HepG2 (cell line): ENCODE measurements around the gene EID1. TPM values are rescaled to one million over a fixed set of nuclear protein-coding genes. Genes with fewer than 3 reads are reported as not detected.

Experiments
- RBM22 ChIP-seq: fragments of 200-400 bp; formaldehyde crosslinking; optimal IDR thresholded peaks from 2 replicates; pipeline ENCODE3; 2017; ENCODE audit warnings: mild to moderate bottlenecking, low read length, moderate library complexity
- polyA plus RNA-seq, 8 experiments: library from polyadenylated mRNA; depleted of rRNA in 3 of 8; stranded (reverse) in 7 of 8; unstranded in 1 of 8; fragments of >200 nt; fragmentation: Illumina TruSeq in 4 of 8; extraction: Trizol in 4 of 8; gene quantifications; 2 replicates each; pipeline versions ENCODE4 v1.2.1 to v1.2.3, GENCODE V29; 2011 to 2016; ENCODE audit warnings: low read depth in 4 of 8, missing spikeins in 1 of 8, mixed read lengths in 1 of 8; ENCODE audit not compliant: insufficient read depth in 1 of 8
- total RNA-seq, 5 experiments: library from RNA; depleted of rRNA; stranded (reverse); fragments of >200 nt; fragmentation: Illumina TruSeq; extraction: Trizol; gene quantifications; 2 replicates each; pipeline ENCODE4 v1.2.3, GENCODE V29; 2016; ENCODE audit warnings: low read depth in 1 of 5
- TF ChIP-seq, protein P1 (sequence below): sonication (generic); formaldehyde crosslinking; IDR thresholded peaks from one replicate; pipeline ENCODE4 v1.5.1; 2020; ENCODE audit warnings: mild to moderate bottlenecking, missing genetic modification reagents; ENCODE audit errors: not compliant biosample characterization
- TF ChIP-seq, protein P2 (sequence below): sonication (generic); formaldehyde crosslinking; IDR thresholded peaks from 2 replicates; pipeline ENCODE4 v1.4.0; 2020; ENCODE audit warnings: missing genetic modification reagents, borderline replicate concordance

The EID1 gene
- total and polyA plus RNA-seq, 2 of the 13 experiments (the other 11 are each of a cell fraction or from before 2014, with no cell fraction given), result 2.2 to 5.4 TPM

DNA sequence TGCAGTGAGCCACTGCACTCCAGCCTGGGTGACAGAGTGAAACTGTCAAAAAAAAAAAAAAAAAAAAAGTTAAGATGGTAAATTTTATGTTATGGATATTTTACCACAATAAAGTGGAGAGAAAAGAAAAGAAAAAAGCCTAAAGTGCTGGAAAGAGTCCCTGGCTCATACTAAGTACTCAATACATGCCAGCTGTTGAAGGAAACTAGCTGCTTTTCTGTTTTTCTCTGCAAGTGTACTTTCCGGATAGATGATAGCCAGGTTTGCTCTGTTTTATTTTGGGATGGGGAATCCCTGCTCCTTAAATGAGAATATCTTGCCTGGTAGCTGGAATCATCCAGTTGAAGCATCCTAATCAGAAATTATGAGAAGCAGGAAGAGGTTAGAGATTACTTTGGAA, 10.9 kb downstream of the EID1 start (continued):
- TF ChIP-seq, protein P1, sequence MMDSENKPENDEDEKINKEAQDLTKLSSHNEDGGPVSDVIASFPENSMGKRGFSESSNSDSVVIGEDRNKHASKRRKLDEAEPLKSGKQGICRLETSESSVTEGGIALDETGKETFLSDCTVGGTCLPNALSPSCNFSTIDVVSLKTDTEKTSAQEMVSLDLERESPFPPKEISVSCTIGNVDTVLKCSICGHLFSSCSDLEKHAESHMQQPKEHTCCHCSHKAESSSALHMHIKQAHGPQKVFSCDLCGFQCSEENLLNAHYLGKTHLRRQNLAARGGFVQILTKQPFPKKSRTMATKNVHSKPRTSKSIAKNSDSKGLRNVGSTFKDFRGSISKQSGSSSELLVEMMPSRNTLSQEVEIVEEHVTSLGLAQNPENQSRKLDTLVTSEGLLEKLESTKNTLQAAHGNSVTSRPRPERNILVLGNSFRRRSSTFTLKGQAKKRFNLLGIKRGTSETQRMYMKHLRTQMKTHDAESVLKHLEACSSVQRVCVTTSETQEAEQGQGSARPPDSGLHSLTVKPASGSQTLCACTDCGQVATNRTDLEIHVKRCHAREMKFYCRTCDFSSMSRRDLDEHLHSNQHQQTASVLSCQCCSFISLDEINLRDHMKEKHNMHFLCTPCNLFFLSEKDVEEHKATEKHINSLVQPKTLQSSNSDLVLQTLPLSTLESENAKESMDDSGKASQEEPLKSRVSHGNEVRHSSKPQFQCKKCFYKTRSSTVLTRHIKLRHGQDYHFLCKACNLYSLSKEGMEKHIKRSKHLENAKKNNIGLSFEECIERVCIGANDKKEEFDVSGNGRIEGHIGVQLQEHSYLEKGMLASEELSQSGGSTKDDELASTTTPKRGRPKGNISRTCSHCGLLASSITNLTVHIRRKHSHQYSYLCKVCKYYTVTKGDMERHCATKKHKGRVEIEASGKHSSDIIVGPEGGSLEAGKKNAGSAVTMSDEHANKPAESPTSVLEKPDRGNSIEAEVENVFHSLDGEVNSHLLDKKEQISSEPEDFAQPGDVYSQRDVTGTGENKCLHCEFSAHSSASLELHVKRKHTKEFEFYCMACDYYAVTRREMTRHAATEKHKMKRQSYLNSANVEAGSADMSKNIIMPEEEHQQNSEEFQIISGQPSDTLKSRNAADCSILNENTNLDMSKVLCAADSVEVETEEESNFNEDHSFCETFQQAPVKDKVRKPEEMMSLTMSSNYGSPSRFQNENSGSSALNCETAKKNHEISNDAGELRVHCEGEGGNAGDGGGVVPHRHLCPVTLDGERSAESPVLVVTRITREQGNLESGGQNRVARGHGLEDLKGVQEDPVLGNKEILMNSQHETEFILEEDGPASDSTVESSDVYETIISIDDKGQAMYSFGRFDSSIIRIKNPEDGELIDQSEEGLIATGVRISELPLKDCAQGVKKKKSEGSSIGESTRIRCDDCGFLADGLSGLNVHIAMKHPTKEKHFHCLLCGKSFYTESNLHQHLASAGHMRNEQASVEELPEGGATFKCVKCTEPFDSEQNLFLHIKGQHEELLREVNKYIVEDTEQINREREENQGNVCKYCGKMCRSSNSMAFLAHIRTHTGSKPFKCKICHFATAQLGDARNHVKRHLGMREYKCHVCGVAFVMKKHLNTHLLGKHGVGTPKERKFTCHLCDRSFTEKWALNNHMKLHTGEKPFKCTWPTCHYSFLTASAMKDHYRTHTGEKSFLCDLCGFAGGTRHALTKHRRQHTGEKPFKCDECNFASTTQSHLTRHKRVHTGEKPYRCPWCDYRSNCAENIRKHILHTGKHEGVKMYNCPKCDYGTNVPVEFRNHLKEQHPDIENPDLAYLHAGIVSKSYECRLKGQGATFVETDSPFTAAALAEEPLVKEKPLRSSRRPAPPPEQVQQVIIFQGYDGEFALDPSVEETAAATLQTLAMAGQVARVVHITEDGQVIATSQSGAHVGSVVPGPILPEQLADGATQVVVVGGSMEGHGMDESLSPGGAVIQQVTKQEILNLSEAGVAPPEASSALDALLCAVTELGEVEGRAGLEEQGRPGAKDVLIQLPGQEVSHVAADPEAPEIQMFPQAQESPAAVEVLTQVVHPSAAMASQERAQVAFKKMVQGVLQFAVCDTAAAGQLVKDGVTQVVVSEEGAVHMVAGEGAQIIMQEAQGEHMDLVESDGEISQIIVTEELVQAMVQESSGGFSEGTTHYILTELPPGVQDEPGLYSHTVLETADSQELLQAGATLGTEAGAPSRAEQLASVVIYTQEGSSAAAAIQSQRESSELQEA, result no peak
- TF ChIP-seq RBM22, result no peak
- TF ChIP-seq, protein P2, sequence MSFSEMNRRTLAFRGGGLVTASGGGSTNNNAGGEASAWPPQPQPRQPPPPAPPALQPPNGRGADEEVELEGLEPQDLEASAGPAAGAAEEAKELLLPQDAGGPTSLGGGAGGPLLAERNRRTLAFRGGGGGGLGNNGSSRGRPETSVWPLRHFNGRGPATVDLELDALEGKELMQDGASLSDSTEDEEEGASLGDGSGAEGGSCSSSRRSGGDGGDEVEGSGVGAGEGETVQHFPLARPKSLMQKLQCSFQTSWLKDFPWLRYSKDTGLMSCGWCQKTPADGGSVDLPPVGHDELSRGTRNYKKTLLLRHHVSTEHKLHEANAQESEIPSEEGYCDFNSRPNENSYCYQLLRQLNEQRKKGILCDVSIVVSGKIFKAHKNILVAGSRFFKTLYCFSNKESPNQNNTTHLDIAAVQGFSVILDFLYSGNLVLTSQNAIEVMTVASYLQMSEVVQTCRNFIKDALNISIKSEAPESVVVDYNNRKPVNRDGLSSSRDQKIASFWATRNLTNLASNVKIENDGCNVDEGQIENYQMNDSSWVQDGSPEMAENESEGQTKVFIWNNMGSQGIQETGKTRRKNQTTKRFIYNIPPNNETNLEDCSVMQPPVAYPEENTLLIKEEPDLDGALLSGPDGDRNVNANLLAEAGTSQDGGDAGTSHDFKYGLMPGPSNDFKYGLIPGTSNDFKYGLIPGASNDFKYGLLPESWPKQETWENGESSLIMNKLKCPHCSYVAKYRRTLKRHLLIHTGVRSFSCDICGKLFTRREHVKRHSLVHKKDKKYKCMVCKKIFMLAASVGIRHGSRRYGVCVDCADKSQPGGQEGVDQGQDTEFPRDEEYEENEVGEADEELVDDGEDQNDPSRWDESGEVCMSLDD (CRISPR knock-in tag), result no peak
- TF ChIP-seq, all 625 proteins: peak for 0
